Superior temporal gyrus (tissue), 1 donor: Measurements from ENCODE around the gene FBXO9.

Experiments
- DNase-seq: peaks from one replicate; pipeline ENCODE4 v3.0.0-alpha.2; 2016; ENCODE audit errors: extremely low spot score

The FBXO9 gene

GRCh38 chr6:53095270-53095669 lies 30.1 kb downstream of the FBXO9 start:
- DNase-seq = no peak

- DNase-seq = no peak
Observed at GRCh38 chr6:53095716-53096115, 30.5 kb downstream of the FBXO9 start.

DNA sequence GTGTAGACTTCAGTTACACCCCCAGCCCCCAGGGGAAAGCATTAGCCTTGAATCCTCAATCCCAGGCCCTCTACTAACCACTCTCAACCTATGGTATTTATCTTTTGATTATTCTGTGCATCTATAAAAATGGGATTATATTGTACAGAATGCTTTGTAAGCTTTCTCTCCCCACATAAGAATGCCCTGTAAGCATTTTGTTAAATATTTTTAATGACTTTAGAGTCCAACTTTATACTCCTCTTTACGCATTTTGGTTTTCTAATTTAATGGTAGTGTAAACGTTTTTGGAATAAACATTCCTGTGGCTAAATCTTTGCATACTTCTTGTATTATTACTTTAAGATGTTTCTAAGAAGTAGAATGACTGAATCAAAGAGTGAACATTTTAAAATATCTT lies 35.4 kb downstream of the FBXO9 start:
- DNase-seq = no peak

DNA sequence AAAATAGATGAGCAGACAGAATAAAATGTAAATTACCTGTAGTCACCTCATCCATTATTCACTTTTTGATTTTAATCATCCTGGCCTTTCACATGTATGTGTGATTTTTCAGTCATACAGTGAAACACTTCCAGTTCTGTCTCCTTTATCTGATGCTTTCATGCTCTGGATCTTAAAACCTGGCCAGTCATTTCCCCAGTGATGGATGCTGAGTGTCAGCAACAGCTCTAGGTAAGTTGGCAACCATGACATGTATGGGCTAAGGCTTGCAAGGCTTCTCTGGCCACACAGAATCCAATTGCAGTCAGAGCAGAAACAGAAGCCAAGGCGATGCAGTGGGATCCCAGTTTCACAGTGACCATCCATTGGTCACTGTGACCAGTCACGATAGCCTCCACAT lies 35.8 kb downstream of the FBXO9 start:
- DNase-seq = no peak

GRCh38 chr6:53103993-53104675 lies 38.9 kb downstream of the FBXO9 start:
- DNase-seq = peak; percentile 75

GRCh38 chr6:53104916-53105315 lies 39.7 kb downstream of the FBXO9 start:
- DNase-seq = no peak

GRCh38 chr6:53107091-53107490 lies 41.9 kb downstream of the FBXO9 start:
- DNase-seq = no peak

- DNase-seq = no peak
Observed at GRCh38 chr6:53109612-53110011, 44.4 kb downstream of the FBXO9 start.

DNA sequence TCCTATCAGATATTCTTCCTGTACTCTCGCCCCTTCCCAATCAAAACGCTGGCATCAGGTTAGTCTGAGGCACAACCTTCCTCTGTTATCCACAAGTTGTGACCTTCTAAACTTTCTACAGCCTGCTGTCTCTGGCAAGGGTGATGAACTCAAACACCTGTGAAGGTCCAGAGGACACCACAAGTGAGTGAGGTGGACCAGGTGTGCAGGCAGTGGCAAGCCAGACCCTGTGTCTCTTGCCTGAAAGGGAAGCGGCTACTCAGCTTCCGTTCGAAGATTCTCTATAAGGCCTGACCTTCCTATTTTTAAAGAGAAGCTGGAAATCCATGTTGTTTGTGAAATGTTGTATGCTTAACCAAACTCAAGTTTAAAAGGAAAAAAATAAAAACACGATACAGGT lies 46.7 kb downstream of the FBXO9 start:
- DNase-seq = no peak

DNA sequence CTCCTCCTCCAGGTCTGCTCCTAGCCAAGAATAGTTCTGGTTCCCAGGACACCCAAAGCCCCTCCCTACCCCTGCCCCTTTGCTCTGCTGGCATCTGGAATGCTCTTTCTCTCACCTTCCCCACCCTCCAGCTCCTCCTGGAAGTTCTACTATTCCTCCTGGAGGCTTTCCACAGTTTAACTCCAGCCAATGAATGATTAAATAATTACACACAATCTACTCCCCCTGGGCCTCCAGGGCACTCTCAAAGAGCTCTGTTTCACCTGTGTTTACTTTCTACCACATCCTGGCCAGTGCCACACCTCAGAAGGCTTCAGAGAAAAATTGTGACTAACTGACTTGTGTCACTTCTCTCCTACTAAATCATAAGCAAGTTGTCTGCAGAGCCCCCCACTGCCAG lies 47.2 kb downstream of the FBXO9 start:
- DNase-seq = no peak

- DNase-seq = no peak
Observed at GRCh38 chr6:53112871-53113270, 47.7 kb downstream of the FBXO9 start.

- no peak for DNase-seq
Observed at GRCh38 chr6:53113742-53114141, 48.5 kb downstream of the FBXO9 start.

- no peak for DNase-seq
Observed at GRCh38 chr6:53115113-53115512, 49.9 kb downstream of the FBXO9 start.

DNA sequence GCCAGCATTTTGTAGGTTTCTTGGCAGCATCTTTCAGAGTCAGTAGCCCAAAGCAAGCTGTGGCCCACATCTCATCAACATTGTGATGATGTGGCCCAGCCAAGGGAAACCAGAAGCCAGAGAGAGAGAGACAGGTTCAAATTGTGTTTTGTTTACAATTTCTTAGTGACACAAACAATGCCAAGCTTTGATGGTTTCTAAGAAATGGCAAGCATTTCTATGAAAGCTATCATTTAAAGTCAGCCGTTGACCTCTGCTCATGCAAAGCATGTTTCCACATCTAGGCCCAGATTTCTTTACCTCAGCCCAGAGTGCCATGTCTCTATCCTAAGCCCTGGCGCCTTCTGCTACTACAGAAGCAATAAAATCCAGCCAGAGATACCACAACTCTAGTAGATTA lies 50.5 kb downstream of the FBXO9 start:
- DNase-seq = no peak

DNA sequence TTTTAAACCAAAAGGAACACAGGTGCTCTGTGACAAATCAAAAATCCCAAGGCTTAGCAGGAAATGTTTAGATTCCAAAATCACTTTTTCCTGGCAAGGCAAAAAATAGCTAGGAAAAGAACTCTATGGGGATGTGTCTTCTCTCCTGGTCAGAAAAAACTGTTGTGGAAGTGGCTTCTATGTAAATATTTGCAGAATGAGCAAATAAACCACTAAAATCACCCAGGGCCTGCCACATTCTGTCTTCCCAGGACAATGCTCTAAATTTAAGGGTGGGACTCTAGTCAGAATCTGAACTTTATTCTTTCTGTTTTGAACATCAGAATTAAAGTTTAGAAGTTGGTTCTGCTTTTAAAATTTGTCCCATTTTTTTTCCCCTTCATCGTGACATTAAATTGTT lies 54.1 kb downstream of the FBXO9 start:
- no peak for DNase-seq

- no peak for DNase-seq
Observed at GRCh38 chr6:53119772-53120409, 54.7 kb downstream of the FBXO9 start.

DNA sequence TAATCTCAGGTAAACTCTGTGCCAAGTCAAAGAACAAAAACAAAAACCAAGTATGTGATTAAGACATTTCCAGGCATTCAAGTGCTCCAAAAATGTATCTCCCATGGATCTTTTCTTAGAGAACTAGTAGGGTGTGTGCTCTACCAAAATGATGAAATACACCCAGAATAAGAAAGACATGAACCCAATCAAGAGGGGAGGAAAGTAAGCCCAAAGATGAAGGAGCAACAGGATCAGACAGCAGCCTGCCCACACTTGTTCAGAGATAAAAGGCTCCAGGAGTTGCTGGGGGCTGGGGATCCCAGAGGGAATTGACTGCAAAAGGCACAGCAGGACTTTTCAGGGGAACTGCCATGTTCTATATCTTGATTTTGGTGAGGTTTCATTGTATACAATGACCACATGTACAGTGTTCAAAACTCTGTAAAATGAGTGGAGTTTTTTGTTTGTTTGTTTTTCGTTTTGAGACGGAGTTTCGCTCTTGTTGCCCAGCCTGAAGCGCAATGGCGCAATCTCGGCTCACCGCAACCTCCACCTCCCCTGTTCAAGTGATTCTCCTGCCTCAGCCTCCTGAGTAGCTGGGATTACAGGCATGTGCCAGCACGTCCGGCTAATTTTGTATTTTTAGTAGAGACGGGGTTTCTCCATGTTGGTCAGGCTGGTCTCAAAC lies 59.1 kb downstream of the FBXO9 start:
- no peak for DNase-seq

- no peak for DNase-seq
Observed at GRCh38 chr6:53125276-53125675, 60.1 kb downstream of the FBXO9 start.

- DNase-seq = no peak
Observed at GRCh38 chr6:53128842-53129241, 63.6 kb downstream of the FBXO9 start.

GRCh38 chr6:53130569-53131290 lies 65.5 kb downstream of the FBXO9 start:
- no peak for DNase-seq

- DNase-seq = no peak
Observed at GRCh38 chr6:53133961-53134360, 68.8 kb downstream of the FBXO9 start.

DNA sequence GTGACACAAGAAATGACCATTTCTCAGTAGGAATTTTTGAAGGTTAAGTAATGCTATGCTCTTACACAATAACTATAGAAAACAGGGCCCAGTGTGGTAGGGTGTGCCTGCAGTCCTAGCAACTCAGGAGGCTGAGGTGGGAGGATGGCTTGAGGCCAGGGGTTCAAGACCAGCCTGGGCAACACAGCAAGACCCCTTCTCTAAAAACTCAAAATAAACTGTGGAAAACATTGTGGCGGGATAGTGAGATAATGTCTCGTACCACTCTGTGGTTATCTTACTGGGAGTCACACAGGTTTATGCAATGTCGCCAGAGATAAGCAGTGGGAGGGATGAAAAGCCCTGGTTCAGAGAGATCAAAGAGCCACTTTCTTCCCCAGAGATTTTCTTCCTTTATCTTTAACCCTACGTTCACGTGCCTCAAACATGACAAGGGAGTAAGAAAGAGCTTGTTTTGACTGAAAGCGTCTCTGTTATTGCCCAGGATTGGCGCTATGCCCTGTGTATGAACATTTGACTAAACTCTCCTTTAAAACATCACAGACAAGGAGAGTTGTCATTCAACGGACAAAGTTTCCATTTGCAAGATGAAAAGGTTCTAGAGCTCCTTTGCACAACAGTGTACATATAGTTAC lies 69.5 kb downstream of the FBXO9 start:
- no peak for DNase-seq
